LNCAP (cell line): ENCODE measurements around the gene TUBB1.

Source experiments
- TF ChIP-seq, protein P1 (sequence below): fragments of 450-650 bp; IDR thresholded peaks from 2 replicates; pipeline ENCODE4 v1.5.1; 2017; ENCODE audit warnings: mild to moderate bottlenecking

TUBB1 gene

GRCh38 chr20:58978351-58979190 lies 40.7 kb upstream of the TUBB1 start:
- TF ChIP-seq, protein P1, sequence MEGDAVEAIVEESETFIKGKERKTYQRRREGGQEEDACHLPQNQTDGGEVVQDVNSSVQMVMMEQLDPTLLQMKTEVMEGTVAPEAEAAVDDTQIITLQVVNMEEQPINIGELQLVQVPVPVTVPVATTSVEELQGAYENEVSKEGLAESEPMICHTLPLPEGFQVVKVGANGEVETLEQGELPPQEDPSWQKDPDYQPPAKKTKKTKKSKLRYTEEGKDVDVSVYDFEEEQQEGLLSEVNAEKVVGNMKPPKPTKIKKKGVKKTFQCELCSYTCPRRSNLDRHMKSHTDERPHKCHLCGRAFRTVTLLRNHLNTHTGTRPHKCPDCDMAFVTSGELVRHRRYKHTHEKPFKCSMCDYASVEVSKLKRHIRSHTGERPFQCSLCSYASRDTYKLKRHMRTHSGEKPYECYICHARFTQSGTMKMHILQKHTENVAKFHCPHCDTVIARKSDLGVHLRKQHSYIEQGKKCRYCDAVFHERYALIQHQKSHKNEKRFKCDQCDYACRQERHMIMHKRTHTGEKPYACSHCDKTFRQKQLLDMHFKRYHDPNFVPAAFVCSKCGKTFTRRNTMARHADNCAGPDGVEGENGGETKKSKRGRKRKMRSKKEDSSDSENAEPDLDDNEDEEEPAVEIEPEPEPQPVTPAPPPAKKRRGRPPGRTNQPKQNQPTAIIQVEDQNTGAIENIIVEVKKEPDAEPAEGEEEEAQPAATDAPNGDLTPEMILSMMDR = no peak

DNA sequence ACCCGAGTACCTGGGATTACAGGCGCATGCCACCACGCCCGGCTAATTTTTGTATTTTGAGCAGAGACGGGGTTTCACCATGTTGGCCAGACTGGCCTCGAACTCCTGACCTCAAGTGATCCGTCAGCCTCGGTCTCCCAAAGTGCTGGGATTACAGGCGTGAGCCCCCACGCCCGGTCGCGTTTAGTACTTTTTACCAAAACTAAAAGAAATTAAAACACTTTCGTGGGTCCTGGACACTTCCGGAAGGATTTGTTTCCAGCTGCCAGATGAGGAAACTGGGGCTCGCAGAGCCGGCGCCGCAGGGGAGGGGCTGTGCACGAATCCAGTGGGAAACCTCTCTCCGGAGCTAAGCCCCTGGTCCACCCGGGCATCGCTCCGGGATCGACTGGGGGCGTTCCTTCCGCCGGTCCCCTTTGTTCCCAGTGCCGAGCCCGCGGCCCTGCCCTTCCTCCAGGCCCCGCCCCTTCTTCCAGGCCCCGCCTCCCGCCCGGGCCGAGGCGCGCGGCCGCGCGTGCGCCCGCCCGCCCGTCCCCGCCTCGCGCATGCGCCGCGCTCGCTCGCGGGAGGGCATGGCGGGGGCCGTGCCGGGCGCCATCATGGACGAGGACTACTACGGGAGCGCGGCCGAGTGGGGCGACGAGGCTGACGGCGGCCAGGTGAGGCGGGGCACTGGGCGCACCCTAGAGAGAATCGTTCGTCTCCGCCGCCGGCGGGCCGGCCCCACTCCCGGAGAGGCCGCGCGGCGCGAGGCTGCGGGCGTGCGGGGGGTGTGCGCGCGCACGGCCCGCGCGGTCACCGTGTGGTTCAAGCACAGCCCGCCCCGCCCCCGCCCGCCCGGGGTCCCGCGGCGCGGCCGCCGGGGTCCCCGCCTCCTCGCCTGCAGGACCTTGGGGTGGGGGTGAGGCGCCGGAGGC lies 38.3 kb upstream of the TUBB1 start, which contains the start of gene NELFCD:
NELFCD (plus strand) TSS at position 546 of the 917 bp plus-strand sequence; CDS start at position 600, 54 bp downstream.
- TF ChIP-seq, protein P1 = no peak

GRCh38 chr20:58981628-58982364 lies 37.4 kb upstream of the TUBB1 start:
- TF ChIP-seq, protein P1 = no peak

- TF ChIP-seq, protein P1 = no peak
Observed at GRCh38 chr20:58982406-58983114, 36.7 kb upstream of the TUBB1 start.

DNA sequence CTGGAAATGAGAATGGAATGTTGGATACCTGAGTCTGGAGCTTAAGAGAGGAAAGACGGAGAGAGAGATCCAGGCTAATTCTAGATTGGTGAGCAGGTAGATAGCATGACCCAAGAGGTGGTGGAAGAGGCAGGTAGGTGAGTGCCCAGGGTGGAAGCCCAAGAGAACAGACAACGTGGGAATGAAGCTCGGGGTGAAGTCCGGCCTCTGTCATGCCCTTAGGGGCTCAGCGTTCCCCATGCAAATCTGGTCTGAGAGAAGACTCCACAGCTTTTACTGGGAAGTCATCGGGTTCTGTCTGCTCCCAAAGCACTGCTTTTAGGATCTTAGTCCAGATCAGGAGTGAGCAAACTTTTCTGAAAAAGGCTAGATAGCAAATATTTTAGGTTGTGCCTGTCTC lies 34.5 kb upstream of the TUBB1 start:
- TF ChIP-seq, protein P1 = no peak

DNA sequence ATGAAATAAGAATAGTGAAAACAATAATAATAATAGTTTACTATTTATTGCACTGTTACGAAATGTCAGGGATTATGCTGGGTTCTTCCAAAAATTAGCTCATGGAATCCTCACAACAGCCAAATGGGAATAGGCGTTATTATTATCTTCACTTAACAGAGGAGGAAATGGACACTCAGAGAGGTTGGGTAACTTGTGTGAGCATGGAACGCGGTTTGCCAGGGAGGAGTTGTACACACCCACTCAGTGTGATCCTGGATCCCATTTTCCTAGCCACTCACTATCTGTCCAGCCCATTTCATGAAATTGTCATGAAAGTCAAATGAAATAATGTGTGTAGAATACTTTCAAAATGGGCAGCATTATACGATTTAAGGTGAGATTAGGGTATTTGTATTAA lies 33.6 kb upstream of the TUBB1 start:
- TF ChIP-seq, protein P1 = no peak
